C4-2B (cell line): ENCODE results near the gene INSIG2.

Experiments used
- H3K27ac ChIP-seq: fragments of 450-650 bp; 2 replicates; pipeline ENCODE4 v1.5.1; 2017
- CTCF ChIP-seq: fragments of 450-650 bp; conservative IDR thresholded peaks from 2 replicates; pipeline ENCODE4 v1.5.1; 2017; ENCODE audit warnings: mild to moderate bottlenecking
- ZFX ChIP-seq: fragments of 450-650 bp; IDR thresholded peaks from 2 replicates; pipeline ENCODE4 v1.6.1; 2017

Gene INSIG2

GRCh38 chr2:118150294-118150693, 62.0 kb downstream of the INSIG2 start:
- H3K27ac ChIP-seq, result no peak overlapping the region
- TF ChIP-seq ZFX (no peak), CTCF (no peak)

GRCh38 chr2:118151831-118152230, 63.6 kb downstream of the INSIG2 start:
- H3K27ac ChIP-seq, result no peak overlapping the region
- TF ChIP-seq ZFX (no peak), CTCF (no peak)

- no peak overlapping the region for H3K27ac ChIP-seq
- TF ChIP-seq ZFX (no peak), CTCF (no peak)
Observed at GRCh38 chr2:118153433-118153832, 65.2 kb downstream of the INSIG2 start.

DNA sequence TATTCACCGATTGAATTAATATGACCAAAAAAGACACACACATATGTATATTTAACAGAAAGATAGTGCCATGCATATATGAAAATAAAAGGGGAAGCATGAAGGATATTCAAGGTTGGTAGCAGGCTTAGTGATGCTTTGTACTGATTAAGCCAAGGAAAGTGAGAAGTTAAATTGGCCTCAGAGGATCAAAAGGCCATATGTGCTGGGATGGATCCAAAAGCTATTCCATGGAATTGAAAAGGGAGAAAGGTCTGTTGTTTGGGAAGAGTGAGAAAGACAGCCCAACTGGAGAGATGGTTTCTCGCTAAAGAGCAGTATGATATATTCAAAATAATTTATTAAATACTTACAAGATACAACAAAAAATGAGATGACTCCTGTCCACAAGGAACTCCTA, 65.9 kb downstream of the INSIG2 start:
- TF ChIP-seq ZFX (no peak), CTCF (no peak)
- H3K27ac ChIP-seq, result no peak overlapping the region
